ENCODE measurements around the gene ATP1A3. TPM values are rescaled to one million over a fixed set of nuclear protein-coding genes. Genes with fewer than 3 reads are reported as not detected.

The ATP1A3 gene
- polyA plus RNA-seq, 1 donor from 2014 or later: 36.2 TPM

DNA sequence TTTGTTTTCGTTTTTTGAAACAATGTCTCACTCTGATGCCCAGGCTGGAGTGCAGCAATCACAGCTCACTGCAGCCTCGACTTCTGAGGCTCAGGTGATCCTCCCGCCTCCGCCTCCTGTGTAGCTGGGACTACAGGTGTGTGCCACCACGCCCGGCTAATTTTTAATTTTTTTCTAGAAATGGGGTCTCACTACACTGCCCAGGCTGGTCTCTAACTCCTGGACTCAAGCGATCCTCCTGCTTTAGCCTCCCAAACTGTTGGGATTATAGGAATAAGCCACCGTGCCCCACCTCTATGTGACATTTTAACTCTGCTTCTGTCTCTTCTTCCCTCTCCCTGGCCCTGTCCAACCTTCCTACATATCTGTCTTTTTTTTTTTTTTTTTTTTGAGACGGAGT, 5.1 kb downstream of the ATP1A3 start:
- H2AFZ ChIP-seq (ENCODE audit: low read depth, low read length): no peak overlapping the region
- H3K36me3 ChIP-seq (ENCODE audit: insufficient read depth, low read length): no peaks in the 10 kb centered on the region
- H3K9me3 ChIP-seq (ENCODE audit: low read length): no peaks in the 10 kb centered on the region
- H3K9me2 ChIP-seq (ENCODE audit: insufficient read depth, low read length): no peaks in the 10 kb centered on the region
- H3K9ac ChIP-seq (ENCODE audit: low read length): no peak overlapping the region
- H4K20me1 ChIP-seq (ENCODE audit: insufficient read depth): peaks cover 3% of the 10 kb centered on the region
- no peaks in the 10 kb centered on the region for H3F3A ChIP-seq (ENCODE audit: insufficient read depth, low read length, poor library complexity, severe bottlenecking)
- H3K4me3 ChIP-seq (ENCODE audit: low read length): no peak overlapping the region
- H3K4me2 ChIP-seq (ENCODE audit: low read length): no peak overlapping the region
- TF ChIP-seq, protein P1, sequence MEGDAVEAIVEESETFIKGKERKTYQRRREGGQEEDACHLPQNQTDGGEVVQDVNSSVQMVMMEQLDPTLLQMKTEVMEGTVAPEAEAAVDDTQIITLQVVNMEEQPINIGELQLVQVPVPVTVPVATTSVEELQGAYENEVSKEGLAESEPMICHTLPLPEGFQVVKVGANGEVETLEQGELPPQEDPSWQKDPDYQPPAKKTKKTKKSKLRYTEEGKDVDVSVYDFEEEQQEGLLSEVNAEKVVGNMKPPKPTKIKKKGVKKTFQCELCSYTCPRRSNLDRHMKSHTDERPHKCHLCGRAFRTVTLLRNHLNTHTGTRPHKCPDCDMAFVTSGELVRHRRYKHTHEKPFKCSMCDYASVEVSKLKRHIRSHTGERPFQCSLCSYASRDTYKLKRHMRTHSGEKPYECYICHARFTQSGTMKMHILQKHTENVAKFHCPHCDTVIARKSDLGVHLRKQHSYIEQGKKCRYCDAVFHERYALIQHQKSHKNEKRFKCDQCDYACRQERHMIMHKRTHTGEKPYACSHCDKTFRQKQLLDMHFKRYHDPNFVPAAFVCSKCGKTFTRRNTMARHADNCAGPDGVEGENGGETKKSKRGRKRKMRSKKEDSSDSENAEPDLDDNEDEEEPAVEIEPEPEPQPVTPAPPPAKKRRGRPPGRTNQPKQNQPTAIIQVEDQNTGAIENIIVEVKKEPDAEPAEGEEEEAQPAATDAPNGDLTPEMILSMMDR (IDR thresholded peaks at IDR 0.05; ENCODE audit: poor library complexity, severe bottlenecking): no peak
- TF ChIP-seq, protein P2, sequence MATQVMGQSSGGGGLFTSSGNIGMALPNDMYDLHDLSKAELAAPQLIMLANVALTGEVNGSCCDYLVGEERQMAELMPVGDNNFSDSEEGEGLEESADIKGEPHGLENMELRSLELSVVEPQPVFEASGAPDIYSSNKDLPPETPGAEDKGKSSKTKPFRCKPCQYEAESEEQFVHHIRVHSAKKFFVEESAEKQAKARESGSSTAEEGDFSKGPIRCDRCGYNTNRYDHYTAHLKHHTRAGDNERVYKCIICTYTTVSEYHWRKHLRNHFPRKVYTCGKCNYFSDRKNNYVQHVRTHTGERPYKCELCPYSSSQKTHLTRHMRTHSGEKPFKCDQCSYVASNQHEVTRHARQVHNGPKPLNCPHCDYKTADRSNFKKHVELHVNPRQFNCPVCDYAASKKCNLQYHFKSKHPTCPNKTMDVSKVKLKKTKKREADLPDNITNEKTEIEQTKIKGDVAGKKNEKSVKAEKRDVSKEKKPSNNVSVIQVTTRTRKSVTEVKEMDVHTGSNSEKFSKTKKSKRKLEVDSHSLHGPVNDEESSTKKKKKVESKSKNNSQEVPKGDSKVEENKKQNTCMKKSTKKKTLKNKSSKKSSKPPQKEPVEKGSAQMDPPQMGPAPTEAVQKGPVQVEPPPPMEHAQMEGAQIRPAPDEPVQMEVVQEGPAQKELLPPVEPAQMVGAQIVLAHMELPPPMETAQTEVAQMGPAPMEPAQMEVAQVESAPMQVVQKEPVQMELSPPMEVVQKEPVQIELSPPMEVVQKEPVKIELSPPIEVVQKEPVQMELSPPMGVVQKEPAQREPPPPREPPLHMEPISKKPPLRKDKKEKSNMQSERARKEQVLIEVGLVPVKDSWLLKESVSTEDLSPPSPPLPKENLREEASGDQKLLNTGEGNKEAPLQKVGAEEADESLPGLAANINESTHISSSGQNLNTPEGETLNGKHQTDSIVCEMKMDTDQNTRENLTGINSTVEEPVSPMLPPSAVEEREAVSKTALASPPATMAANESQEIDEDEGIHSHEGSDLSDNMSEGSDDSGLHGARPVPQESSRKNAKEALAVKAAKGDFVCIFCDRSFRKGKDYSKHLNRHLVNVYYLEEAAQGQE (IDR thresholded peaks at IDR 0.05; ENCODE audit: borderline replicate concordance): no peak
- TF ChIP-seq POLR2AphosphoS5 (IDR thresholded peaks at IDR 0.05) (no peak), TAF1 (IDR thresholded peaks at IDR 0.05; ENCODE audit: low read depth) (no peak), MXI1 (conservative IDR thresholded peaks at IDR 0.05; ENCODE audit: poor library complexity, severe bottlenecking) (no peak), SMC3 (conservative IDR thresholded peaks at IDR 0.05; ENCODE audit: poor library complexity) (no peak), EP300 (conservative IDR thresholded peaks at IDR 0.05; ENCODE audit: poor library complexity, severe bottlenecking) (no peak), EZH2 (IDR thresholded peaks at IDR 0.05; ENCODE audit: borderline replicate concordance, insufficient read depth, low read length, poor library complexity, severe bottlenecking) (no peak), RAD21 (conservative IDR thresholded peaks at IDR 0.05) (no peak)
- H3K27me3 ChIP-seq (ENCODE audit: insufficient read depth, low read depth, low read length): no peaks in the 10 kb centered on the region
- H3K79me2 ChIP-seq (replicated peaks; ENCODE audit: insufficient read depth, low read length): peaks cover 37% of the 10 kb centered on the region
- H3K27ac ChIP-seq (ENCODE audit: low read length): no peak overlapping the region

DNA sequence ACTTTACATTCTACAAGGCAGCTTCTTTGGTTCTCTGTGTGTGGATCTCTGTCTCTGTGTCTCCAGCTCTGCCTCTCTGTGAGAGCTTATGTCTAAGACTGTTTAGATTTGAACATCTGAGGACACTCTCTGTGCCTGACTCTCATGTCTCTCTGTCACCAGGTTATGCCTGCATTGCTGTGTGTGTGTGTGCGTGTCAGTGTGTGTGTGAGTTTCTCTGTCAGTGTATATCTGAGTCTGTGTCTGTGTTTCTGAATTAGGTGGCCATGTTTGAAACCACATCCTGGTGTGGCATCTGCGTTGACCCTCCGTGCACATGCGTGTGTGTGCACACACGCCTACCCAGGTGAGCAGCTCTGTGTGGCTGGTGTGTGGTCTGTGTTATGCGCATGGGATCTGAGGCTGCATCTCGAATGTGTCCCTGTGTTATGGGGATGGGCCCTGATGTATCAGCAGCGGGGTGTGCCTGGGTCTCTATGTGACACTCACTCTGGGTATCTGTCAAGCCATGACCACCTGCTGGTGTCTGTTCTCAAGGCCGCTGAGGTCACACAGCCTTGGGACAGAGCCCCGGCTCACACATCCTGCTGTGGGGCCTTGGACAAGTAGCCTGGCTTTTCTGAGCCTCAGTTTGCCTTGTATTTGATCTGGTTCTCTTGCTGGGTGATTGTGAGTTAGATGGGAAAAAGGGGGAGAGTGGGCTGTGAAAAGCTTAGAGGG, 6.7 kb downstream of the ATP1A3 start:
- Histone ChIP-seq H3K36me3 (ENCODE audit: insufficient read depth, low read length) (no peaks in the 10 kb centered on the region), H3K27ac (ENCODE audit: low read length) (no peak overlapping the region), H3K9me3 (ENCODE audit: low read length) (no peaks in the 10 kb centered on the region), H3K4me2 (ENCODE audit: low read length) (no peak overlapping the region), H3K27me3 (ENCODE audit: insufficient read depth, low read depth, low read length) (no peaks in the 10 kb centered on the region), H3F3A (ENCODE audit: insufficient read depth, low read length, poor library complexity, severe bottlenecking) (no peaks in the 10 kb centered on the region), H4K20me1 (ENCODE audit: insufficient read depth) (peaks cover 3% of the 10 kb centered on the region), H2AFZ (ENCODE audit: low read depth, low read length) (no peak overlapping the region), H3K9ac (ENCODE audit: low read length) (no peak overlapping the region), H3K9me2 (ENCODE audit: insufficient read depth, low read length) (no peaks in the 10 kb centered on the region), H3K4me3 (ENCODE audit: low read length) (no peak overlapping the region), H3K79me2 (replicated peaks; ENCODE audit: insufficient read depth, low read length) (peaks cover 21% of the 10 kb centered on the region)
- no peak for TF ChIP-seq EP300 (conservative IDR thresholded peaks at IDR 0.05; ENCODE audit: poor library complexity, severe bottlenecking)
- TF ChIP-seq POLR2AphosphoS5 (IDR thresholded peaks at IDR 0.05): no peak
- no peak for TF ChIP-seq RAD21 (conservative IDR thresholded peaks at IDR 0.05)
- no peak for TF ChIP-seq MXI1 (conservative IDR thresholded peaks at IDR 0.05; ENCODE audit: poor library complexity, severe bottlenecking)
- TF ChIP-seq SMC3 (conservative IDR thresholded peaks at IDR 0.05; ENCODE audit: poor library complexity): no peak
- TF ChIP-seq, protein P1 (IDR thresholded peaks at IDR 0.05; ENCODE audit: poor library complexity, severe bottlenecking): no peak
- TF ChIP-seq, protein P2 (IDR thresholded peaks at IDR 0.05; ENCODE audit: borderline replicate concordance): no peak
- TF ChIP-seq TAF1 (IDR thresholded peaks at IDR 0.05; ENCODE audit: low read depth): no peak
- TF ChIP-seq EZH2 (IDR thresholded peaks at IDR 0.05; ENCODE audit: borderline replicate concordance, insufficient read depth, low read length, poor library complexity, severe bottlenecking): no peak
